Colonic mucosa (tissue), 4 donors: Measurements from ENCODE around the gene AGBL1. TPM values are rescaled to one million over a fixed set of nuclear protein-coding genes. Genes with fewer than 3 reads are reported as not detected.

Source experiments
- DNase-seq: peaks from one replicate; pipeline ENCODE4 v3.0.0-alpha.2; 2020
- H3K27ac ChIP-seq: fragments of 200-600 bp; one replicate; pipeline ENCODE4 v1.8.0; 2021
- H3K27me3 ChIP-seq: fragments of 200-600 bp; one replicate; pipeline ENCODE4 v1.8.0; 2021
- H3K36me3 ChIP-seq: fragments of 200-600 bp; one replicate; pipeline ENCODE4 v1.8.0; 2021
- H3K4me1 ChIP-seq: fragments of 200-600 bp; one replicate; pipeline ENCODE4 v1.8.0; 2021; ENCODE audit warnings: mild to moderate bottlenecking
- H3K4me3 ChIP-seq: fragments of 200-600 bp; one replicate; pipeline ENCODE4 v1.8.0; 2021
- H3K9ac ChIP-seq, 2 donors: one replicate each; pipeline ENCODE4 v1.7.0; 2013; ENCODE audit warnings: control low read depth in 2 of 2, low read depth in 2 of 2, low read length in 2 of 2
- H3K9me3 ChIP-seq: fragments of 200-600 bp; one replicate; pipeline ENCODE4 v1.8.0; 2021
- CTCF ChIP-seq: fragments of 200-600 bp; IDR thresholded peaks from one replicate; pipeline ENCODE4 v1.8.0; 2022; ENCODE audit warnings: antibody characterized with exemption, mild to moderate bottlenecking
- intact Hi-C: fragments of 100-400 bp; cut with DNase I; formaldehyde crosslinking; loops from one replicate; pipeline ENCODE4 v1.14.1; 2022
- total RNA-seq, 2 donors: library from RNA; stranded (reverse); fragmentation: NEBNext Ultra II Directional in 1 of 2; extraction: Animal tissue kit (Norgen Biotek cat#: 25700) in 1 of 2; gene quantifications; one replicate each; pipeline ENCODE4 v1.2.1, GENCODE V29; 2021
- donor health status: healthy.
- donor health status: DM: no; HTN: no; CAD: no.
- donor health status: DM: no; HTN: no; CAD: no.

AGBL1 gene
- total RNA-seq, 2 donors from 2014 or later = 0.10 to 0.24 TPM

DNA sequence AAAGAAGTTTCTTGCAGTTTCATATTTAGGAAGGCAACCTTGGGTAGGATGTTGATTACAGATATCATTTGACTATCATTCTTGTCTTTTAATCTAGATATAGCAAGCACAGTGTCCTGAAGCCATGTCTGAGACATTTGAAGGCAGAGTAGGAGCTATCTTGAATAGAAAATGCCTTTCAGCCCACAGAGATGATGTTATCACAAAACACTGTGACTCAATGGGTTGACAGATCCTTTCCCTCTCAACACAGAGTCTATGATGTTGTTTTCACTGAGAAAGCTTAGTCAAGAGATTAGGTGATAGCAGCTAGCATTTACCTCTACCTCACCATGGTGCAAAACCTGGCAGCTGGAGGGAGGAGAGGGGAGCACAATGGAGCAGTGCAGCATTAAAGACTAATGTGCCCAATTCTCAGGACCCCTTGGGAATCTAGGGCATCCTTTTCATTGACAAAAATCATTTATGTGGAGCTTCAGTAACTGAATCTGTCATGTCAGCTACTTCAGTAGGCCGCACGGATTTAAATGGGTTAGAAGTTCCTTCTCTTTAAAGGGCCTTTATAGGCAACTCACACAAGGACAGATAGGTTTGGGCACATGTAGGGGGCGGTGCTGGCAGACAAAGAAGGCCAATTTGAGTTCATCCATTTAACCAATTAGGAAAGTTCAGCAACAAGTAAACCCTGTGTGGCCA is 121.8 kb downstream of the AGBL1 start:
- H3K36me3 ChIP-seq = no peaks in the 10 kb centered on the region
- no peaks in the 10 kb centered on the region for H3K27me3 ChIP-seq
- H3K9ac ChIP-seq = no peak overlapping the region
- no peaks in the 10 kb centered on the region for H3K4me1 ChIP-seq
- DNase-seq = no peak
- intact Hi-C loops = no loop called here
- H3K4me3 ChIP-seq = no peak overlapping the region
- H3K9me3 ChIP-seq = no peaks in the 10 kb centered on the region
- TF ChIP-seq CTCF = no peak
- no peak overlapping the region for H3K27ac ChIP-seq

- intact Hi-C loops = no loop called here
- H3K27ac ChIP-seq = no peak overlapping the region
Observed at GRCh38 chr15:86203462-86203861, 123.8 kb downstream of the AGBL1 start.

DNA sequence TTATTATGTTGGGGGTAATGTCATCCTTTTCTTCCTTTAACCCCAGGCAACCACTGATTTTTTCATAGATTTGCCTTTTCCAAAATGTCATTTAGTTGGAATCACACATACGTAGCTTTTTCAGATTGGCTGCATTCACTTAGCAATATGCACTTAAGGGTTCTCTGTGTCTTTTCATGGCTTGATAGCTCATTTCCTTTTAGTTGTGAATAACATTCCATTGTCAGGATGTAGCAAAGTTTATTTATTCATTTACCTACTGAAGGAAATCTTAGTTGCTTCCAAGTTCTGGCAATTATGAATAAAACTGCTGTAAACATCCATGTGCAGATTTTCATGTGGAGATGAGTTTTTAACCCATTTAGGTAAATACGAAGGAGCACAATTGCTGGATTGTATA is 125.4 kb downstream of the AGBL1 start:
- no peak overlapping the region for H3K27ac ChIP-seq
- H3K4me3 ChIP-seq = no peak overlapping the region
- no peaks in the 10 kb centered on the region for H3K4me1 ChIP-seq
- DNase-seq = no peak
- no peaks in the 10 kb centered on the region for H3K36me3 ChIP-seq
- no peaks in the 10 kb centered on the region for H3K27me3 ChIP-seq
- no peak overlapping the region for H3K9ac ChIP-seq
- intact Hi-C loops = no loop called here
- TF ChIP-seq CTCF = no peak
- H3K9me3 ChIP-seq = no peaks in the 10 kb centered on the region

More at GRCh38 chr15:86203462-86203861, 123.8 kb downstream of the AGBL1 start:
- Histone ChIP-seq H3K4me1 (no peaks in the 10 kb centered on the region), H3K4me3 (no peak overlapping the region), H3K27me3 (no peaks in the 10 kb centered on the region), H3K36me3 (no peaks in the 10 kb centered on the region), H3K9me3 (no peaks in the 10 kb centered on the region), H3K9ac (no peak overlapping the region)
- TF ChIP-seq CTCF = no peak
- no peak for DNase-seq

DNA sequence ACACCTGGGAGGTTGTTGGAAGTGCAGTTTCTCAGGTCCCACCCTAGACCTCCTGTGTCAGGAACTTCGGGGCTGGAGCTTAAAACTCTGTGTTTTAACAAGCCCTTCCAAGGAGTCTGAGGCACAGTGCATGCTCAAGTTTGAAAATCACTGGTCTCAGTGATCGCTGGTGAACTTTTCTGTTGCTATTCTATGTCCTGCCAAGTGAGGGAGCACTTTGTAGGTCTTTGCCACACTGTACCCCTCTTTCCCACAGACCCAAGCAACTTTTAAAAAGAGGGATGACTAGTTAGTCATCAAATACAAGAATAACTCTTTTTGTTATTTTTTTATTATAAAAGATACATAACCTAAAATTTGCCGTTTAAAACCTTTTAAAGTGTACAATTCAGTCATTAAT is 133.7 kb downstream of the AGBL1 start:
- Histone ChIP-seq H3K27ac (no peak overlapping the region), H3K9ac (no peak overlapping the region), H3K4me1 (no peaks in the 10 kb centered on the region), H3K27me3 (no peaks in the 10 kb centered on the region), H3K9me3 (no peaks in the 10 kb centered on the region), H3K36me3 (no peaks in the 10 kb centered on the region), H3K4me3 (no peak overlapping the region)
- TF ChIP-seq CTCF = no peak
- intact Hi-C loops = no loop called here
- no peak for DNase-seq

DNA sequence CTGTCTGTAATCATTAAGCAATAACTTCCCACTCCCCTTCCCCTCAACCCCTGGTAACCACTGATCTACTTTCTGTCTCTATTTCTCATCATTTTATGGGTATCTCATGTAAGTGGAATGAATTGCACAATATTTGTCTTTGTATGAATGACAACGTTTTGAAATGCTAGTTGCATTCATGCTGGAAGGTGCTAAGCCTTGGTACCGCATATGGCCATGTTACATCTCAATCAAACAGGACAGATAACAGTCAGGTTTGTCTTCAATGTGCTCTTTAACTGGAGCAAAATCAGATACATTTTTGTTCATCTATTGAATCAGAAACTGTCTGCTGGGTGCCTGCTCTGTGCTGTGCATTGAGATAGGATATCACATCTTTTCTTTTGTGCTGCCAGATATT is 134.2 kb downstream of the AGBL1 start:
- Histone ChIP-seq H3K9me3 (no peaks in the 10 kb centered on the region), H3K27ac (no peak overlapping the region), H3K27me3 (no peaks in the 10 kb centered on the region), H3K4me1 (no peaks in the 10 kb centered on the region), H3K9ac (no peak overlapping the region), H3K36me3 (no peaks in the 10 kb centered on the region), H3K4me3 (no peak overlapping the region)
- no peak for TF ChIP-seq CTCF
- intact Hi-C loops = no loop called here
- DNase-seq = no peak
